Upper lobe of right lung (tissue), 1 donor: ENCODE measurements around the gene GBP7. TPM values are rescaled to one million over a fixed set of nuclear protein-coding genes. Genes with fewer than 3 reads are reported as not detected.

Source experiments
- ATAC-seq: fragments of 200-7000 bp; cut with Tn5 transposase; one replicate; pipeline ENCODE4 v1.9.1; 2020; ENCODE audit warnings: mild to moderate bottlenecking, moderate library complexity
- DNase-seq: peaks from one replicate; pipeline ENCODE4 v3.0.0-alpha.2; 2020
- H3K27ac ChIP-seq: fragments of 200-600 bp; one replicate; pipeline ENCODE4 v1.8.0; 2022
- H3K27me3 ChIP-seq: fragments of 200-600 bp; one replicate; pipeline ENCODE4 v1.8.0; 2022; ENCODE audit warnings: mild to moderate bottlenecking
- H3K36me3 ChIP-seq: fragments of 200-600 bp; one replicate; pipeline ENCODE4 v1.8.0; 2022
- H3K4me1 ChIP-seq: fragments of 200-600 bp; one replicate; pipeline ENCODE4 v1.8.0; 2022
- H3K4me3 ChIP-seq: fragments of 200-600 bp; one replicate; pipeline ENCODE4 v1.8.0; 2022; ENCODE audit warnings: mild to moderate bottlenecking
- H3K9me3 ChIP-seq: fragments of 200-600 bp; one replicate; pipeline ENCODE4 v1.8.0; 2022
- CTCF ChIP-seq: fragments of 200-600 bp; IDR thresholded peaks from one replicate; pipeline ENCODE4 v1.8.0; 2022; ENCODE audit warnings: antibody characterized with exemption
- intact Hi-C: fragments of 100-400 bp; cut with DNase I; formaldehyde crosslinking; loops from one replicate; pipeline ENCODE4 v1.11.0; 2022
- total RNA-seq: library from RNA; stranded (reverse); fragmentation: NEBNext Ultra II Directional; extraction: Animal tissue kit (Norgen Biotek cat#: 25700); gene quantifications from one replicate; pipeline ENCODE4 v1.2.1, GENCODE V29; 2021
- donor health status: DM: no; HTN: yes; CAD: no; lungs with severe emphysema.

The GBP7 gene
- total RNA-seq, 1 donor from 2014 or later, result 0.32 TPM

- DNase-seq, result no peak
- intact Hi-C loops, result no loop called here
- Histone ChIP-seq H3K36me3 (peaks cover 50% of the 10 kb centered on the region), H3K27ac (no peak overlapping the region), H3K27me3 (no peaks in the 10 kb centered on the region), H3K4me1 (no peaks in the 10 kb centered on the region), H3K4me3 (no peak overlapping the region), H3K9me3 (no peaks in the 10 kb centered on the region)
- no peak for ATAC-seq
- no peak for TF ChIP-seq CTCF
Observed at GRCh38 chr1:89104687-89105086, 71.1 kb downstream of the GBP7 start.

DNA sequence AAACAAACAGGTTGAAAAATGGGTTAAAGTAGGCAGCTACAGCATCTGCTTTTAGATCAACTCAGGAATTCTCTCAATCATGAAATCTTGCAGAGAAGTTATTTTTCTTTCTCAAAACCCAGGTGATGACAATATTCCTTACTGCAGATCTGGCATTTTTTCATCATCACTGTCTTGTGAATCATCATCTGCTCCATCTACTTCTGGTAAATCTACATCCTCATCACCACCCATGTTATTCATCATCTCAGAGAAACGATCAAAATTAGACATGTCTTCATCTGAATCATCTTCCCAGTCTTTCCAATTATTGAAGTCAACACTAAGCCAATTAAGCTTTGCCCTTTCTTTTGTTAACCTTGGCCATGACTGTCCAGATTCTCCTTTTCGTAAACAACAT is 71.7 kb downstream of the GBP7 start:
- intact Hi-C loops, result no loop called here
- H3K36me3 ChIP-seq, result peaks cover 44% of the 10 kb centered on the region
- no peaks in the 10 kb centered on the region for H3K4me1 ChIP-seq

DNA sequence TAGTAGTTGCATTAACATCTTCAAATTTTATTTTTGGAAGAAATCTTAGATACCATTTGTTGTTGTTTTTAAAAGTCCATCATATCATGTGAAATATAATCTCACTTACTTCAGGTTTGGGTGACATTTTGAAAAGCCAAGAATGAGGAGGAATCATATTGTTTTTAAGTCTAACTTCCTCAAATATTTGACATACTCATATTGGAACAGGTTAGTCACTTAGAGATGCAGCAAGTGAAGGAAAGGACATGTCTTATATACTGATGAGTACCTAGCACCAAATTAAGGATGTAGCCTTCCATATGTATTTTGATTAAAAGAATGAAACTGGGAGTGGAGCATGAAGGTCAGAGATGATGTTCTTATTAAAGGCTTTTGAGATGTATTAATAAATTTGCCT is 73.8 kb downstream of the GBP7 start:
- intact Hi-C loops, result no loop called here
- Histone ChIP-seq H3K27me3 (no peaks in the 10 kb centered on the region), H3K4me1 (no peaks in the 10 kb centered on the region), H3K9me3 (no peaks in the 10 kb centered on the region), H3K4me3 (no peak overlapping the region), H3K36me3 (peaks cover 24% of the 10 kb centered on the region), H3K27ac (no peak overlapping the region)
- no peak for TF ChIP-seq CTCF
- DNase-seq, result no peak
- no peak for ATAC-seq

More for the DNA sequence above, 71.7 kb downstream of the GBP7 start:
- Histone ChIP-seq H3K27me3 (no peaks in the 10 kb centered on the region), H3K27ac (no peak overlapping the region), H3K4me3 (no peak overlapping the region), H3K9me3 (no peaks in the 10 kb centered on the region)
- no peak for ATAC-seq
- no peak for DNase-seq
- no peak for TF ChIP-seq CTCF

DNA sequence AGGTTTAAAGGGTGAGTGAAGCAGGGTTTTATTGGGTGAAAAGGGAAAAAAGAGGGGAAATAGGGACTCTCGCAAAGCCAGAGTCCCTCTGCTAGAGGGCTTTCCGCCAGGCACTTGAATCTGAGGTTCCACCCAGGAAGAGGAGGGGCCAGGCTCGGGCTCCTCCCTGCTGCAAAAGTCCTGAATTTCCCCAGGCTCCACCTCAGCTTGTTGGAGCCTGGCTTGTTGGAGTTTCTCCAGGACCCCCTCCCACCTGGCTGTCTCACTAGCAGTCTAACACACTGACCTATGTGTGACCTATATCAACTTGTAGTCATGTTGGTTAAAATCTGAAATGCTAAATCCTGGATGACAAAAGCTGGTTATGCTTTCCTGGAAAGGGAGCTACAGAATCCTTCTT is 75.4 kb downstream of the GBP7 start:
- Histone ChIP-seq H3K4me3 (no peak overlapping the region), H3K36me3 (peaks cover 8% of the 10 kb centered on the region), H3K27ac (no peak overlapping the region), H3K4me1 (no peaks in the 10 kb centered on the region), H3K27me3 (no peaks in the 10 kb centered on the region), H3K9me3 (peaks cover 6% of the 10 kb centered on the region)
- intact Hi-C loops, result no loop called here
- no peak for TF ChIP-seq CTCF
- DNase-seq (no peak), ATAC-seq (no peak)

- DNase-seq (no peak), ATAC-seq (no peak)
- no peaks in the 10 kb centered on the region for H3K4me1 ChIP-seq
- no peaks in the 10 kb centered on the region for H3K36me3 ChIP-seq
- H3K27ac ChIP-seq, result no peak overlapping the region
- no peaks in the 10 kb centered on the region for H3K27me3 ChIP-seq
- no peak for TF ChIP-seq CTCF
- intact Hi-C loops, result no loop called here
- no peak overlapping the region for H3K4me3 ChIP-seq
- H3K9me3 ChIP-seq, result peaks cover 6% of the 10 kb centered on the region
Observed at GRCh38 chr1:89098857-89099256, 76.9 kb downstream of the GBP7 start.

DNA sequence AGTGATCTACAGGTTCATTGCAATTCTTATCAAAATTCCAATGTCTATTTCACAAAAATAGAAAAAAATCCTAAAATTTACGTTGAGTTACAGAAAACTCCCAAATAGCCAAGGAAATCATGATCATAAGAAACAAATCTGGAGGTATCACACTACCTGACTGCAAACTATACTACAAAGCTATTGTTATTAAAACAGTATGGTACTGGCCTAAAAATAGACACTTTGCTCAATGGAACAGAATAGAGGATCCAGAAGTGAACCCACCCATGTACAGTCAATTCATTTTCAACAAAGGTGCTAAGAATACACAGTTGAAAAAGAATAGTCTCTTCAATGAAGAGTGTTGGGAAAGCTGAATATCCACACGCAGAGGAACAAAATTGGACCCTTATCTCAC is 80.1 kb downstream of the GBP7 start:
- Histone ChIP-seq H3K4me1 (no peaks in the 10 kb centered on the region), H3K9me3 (peaks cover 6% of the 10 kb centered on the region), H3K36me3 (no peaks in the 10 kb centered on the region), H3K27ac (no peak overlapping the region), H3K4me3 (no peak overlapping the region), H3K27me3 (no peaks in the 10 kb centered on the region)
- DNase-seq, result no peak
- no peak for TF ChIP-seq CTCF
- intact Hi-C loops, result no loop called here
- ATAC-seq, result no peak
